GM23338 (cell line): ENCODE measurements around the gene FAM193B.
"Not testable (repeated sequence)": the region's sequence is repeated elsewhere in the genome, so short reads cannot be mapped to it uniquely, and the experiment has no call there.

ENCODE experiments used
- CREB1 ChIP-seq: fragments of 250-450 bp; sonication (Bioruptor Pico); IDR thresholded peaks from 2 replicates; pipeline ENCODE4 v1.5.0; 2020; ENCODE audit warnings: low read depth, mild to moderate bottlenecking, moderate library complexity
- CTCF ChIP-seq, 2 experiments: fragments of 200-600 bp in 1 of 2; sonication (generic) in 1 of 2; conservative IDR thresholded peaks; 2 replicates each; pipeline versions ENCODE4 v1.5.1 to v1.6.1; 2016 to 2017; ENCODE audit warnings: antibody characterized with exemption in 2 of 2, low read depth in 2 of 2, mild to moderate bottlenecking in 2 of 2, moderate library complexity in 1 of 2
- EZH2phosphoT487 ChIP-seq: fragments of 200-600 bp; sonication (generic); IDR thresholded peaks from one replicate; pipeline ENCODE4 v1.8.1; 2018; ENCODE audit warnings: antibody characterized with exemption; ENCODE audit not compliant: unreplicated experiment

- TF ChIP-seq CREB1 (CRISPR knock-in tag); CTCF (conservative IDR thresholded peaks at IDR 0.05; ENCODE audit: low read depth in 2 of 2); EZH2phosphoT487: not testable (repeated sequence)
These were observed 68.6 kb downstream of the FAM193B start for GRCh38 chr5:177485753-177486152.
